Muscle of arm (tissue), 12 donors: Measurements from ENCODE around the gene MOSMO. TPM values are rescaled to one million over a fixed set of nuclear protein-coding genes. Genes with fewer than 3 reads are reported as not detected.
A peak's percentile ranks its signal among the peaks of the same experiment; 100 is the strongest.
"Not testable (repeated sequence)": the region's sequence is repeated elsewhere in the genome, so short reads cannot be mapped to it uniquely, and the experiment has no call there.

ENCODE experiments used
- DNase-seq: peaks from one replicate; pipeline ENCODE4 v3.0.0-alpha.2; 2013
- polyA plus RNA-seq, 12 donors: library from polyadenylated mRNA; unstranded; fragments of 120-200 nt; gene quantifications; one replicate each; pipeline ENCODE4 v1.2.1, GENCODE V29; 2013; ENCODE audit not compliant: insufficient read length in 12 of 12

The MOSMO gene
- polyA plus RNA-seq, 12 donors, result 10.5 to 20.3 (median 15.8) TPM; not detected in 1

DNA sequence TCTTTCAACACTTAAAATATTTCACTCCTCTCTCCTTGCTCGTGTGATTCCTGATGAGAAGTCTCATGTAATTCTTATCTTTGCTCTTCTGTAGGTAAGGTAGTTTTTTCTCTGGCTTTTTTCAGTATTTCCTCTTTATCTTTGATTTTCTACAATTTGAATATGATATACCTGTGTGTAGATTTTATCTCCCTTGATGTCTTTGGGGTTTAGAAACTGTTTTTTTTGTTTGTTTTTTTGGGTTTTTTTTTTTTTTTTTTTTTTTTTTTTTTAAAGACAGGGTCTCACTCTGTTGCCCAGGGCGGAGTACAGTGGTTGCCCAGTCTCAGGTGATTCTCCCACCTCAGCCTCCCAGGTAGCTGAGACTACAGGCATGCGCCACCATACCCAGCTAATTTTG is 26.6 kb downstream of the MOSMO start:
- DNase-seq, result no peak

DNA sequence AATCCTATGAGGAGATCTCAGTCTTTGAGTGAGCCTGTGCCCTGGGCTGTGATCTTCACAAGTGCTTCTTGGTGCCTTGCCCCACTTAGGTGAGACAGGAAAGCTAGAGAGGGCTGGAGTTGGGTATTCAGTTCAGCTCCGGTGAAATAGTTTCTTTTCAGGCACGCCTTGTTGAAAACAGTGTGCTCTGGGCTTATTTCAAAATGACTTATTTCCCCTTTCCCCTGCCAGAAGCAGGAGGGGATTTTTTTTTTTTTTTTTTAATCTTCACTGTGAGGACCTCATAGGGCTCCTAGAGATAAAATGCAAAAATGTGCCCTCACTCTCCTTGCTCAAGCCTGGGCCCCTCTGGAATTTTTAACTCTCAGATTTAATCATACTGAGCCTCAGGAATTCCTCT is 27.2 kb downstream of the MOSMO start:
- DNase-seq, result no peak

DNA sequence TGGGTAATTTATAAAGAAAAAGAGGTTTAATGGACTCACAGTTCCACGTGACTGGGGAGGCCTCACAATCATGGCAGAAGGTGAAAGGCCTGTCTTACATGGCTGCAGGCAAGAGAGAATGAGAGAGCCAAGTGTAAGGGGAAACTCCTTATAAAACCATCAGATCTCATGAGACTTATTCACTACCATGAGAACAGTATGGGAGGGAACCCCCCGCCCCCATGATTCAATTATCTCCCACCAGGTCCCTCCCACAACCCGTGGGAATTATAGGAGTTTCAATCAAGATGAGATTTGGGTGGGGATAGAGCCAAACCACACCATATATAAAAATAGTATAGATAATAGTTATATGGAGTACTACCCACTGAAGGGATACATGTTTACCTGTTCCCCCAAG is 36.0 kb downstream of the MOSMO start:
- not testable (repeated sequence) for DNase-seq

DNA sequence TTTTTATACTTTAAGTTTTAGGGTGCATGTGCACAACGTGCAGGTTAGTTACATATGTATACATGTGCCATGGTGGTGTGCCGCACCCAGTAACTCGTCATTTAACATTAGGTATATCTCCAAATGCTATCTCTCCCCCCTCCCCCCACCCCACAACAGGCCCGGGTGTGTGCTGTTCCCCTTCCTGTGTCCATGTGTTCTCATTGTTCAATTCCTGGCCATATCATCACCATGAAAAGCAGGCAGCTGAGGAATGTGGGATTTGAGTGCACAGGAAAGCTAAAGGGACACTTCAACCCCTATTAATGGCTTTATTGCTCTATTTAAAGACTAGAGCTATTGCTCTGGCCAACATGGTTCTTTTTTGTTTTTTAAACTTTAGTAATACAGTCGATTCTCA is 38.0 kb downstream of the MOSMO start:
- not testable (repeated sequence) for DNase-seq

DNA sequence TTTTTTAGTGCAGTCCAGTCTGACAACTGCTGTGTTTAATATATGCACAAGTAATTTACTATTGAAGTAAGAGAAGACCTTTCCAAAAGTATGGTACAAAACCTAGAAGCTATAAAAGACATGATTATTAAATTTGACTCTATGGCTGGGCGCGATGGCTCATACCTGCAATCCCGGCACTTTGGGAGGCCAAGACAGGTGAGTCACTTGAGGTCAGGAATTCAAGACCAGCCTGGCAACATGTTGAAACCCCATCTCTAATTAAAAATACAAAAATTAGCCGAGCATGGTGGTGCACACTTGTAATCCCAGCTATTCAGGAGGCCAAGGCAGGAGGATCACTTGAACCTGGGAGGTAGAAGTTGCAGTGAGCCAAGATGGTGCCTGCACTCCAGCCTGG is 43.1 kb downstream of the MOSMO start:
- no peak for DNase-seq

DNA sequence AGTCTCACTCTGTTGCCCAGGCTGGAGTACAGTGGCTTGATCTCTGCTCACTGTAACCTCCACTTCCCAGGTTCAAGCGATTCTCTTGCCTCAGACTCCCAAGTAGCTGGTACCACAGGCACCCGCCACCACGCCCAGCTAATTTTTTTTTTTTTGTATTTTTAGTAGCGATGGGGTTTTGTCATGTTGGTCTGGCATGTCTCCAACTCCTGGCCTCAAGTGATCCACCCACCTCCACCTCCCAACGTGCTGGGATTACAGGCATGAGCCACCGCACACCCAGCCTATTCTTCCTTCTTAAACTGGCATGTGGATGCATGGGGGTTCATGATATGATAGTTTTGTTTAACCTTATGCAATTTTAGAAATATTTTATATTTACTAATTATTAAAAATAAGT is 45.1 kb downstream of the MOSMO start:
- DNase-seq, result no peak

DNA sequence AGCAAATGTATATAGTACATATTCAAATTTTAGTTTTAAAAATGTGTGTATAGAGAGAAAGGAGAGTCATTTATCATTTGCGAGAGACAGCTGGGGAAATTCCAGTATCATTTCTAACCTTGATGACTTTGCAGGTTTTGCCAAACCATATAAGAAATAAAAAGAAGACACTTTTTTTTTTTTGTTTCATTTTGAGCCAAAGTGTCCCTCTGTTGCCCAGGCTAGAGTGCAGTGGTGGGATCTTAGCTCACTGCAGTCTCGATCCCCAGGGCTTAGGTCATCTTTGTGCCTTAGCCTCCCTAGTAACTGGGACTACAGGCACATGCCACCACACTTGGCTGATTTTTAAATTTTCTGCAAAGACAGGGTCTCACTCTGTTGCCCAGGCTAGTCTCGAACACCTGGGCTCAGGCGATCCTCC is 46.0 kb downstream of the MOSMO start:
- DNase-seq, result no peak

DNA sequence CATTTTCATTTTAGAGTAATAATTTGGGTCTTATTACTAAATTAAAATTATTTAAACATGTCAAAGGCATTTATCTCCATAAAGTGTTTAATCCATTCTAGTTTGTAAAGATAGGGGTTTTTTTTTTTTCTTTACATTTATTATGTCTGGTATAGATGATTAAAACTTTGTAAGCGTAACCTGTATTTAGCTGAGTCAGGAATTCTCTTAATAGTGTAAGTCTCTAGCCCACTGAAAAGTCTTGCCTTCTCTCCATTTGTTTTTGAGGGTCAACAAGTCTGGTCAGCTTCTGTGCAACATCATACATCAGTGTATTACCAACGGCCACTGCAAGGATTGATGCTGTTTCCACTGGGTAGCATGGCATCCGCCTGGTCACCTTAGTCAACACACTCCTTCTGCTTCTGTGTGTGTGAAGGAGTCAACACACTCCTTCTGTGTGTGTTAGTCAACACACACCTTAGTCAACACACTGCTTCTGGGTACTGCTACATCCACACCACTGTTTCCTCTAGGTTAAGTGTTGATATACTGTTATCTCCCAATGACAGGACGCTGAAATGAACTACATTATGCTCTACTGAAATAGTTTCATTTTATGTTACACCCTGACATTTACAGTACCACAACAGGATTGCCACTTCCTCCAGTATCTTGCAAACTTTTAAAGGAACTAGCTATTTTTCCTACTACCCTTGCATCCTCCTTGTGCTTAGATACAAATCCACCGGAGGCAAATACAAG is 47.1 kb downstream of the MOSMO start:
- no peak for DNase-seq

DNA sequence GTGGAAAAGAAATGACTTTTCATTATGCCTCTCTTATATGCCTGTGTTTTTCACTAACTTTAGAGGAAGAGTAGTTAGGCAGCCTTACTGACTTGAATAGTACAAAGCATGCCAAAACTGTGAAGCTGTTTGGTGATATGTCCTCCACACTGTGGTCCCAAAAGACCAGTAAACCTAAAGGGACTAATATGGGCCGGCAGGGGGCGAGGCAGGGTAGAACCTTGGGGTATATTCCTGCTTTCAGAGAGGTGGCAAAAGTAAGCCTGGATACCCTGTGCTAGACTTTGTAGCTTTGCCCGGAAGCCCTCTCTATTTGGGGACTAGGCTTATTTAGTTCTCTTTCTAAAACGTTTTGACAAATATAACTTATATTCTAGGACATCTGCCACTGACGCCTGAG is 48.0 kb downstream of the MOSMO start:
- DNase-seq, result no peak

DNA sequence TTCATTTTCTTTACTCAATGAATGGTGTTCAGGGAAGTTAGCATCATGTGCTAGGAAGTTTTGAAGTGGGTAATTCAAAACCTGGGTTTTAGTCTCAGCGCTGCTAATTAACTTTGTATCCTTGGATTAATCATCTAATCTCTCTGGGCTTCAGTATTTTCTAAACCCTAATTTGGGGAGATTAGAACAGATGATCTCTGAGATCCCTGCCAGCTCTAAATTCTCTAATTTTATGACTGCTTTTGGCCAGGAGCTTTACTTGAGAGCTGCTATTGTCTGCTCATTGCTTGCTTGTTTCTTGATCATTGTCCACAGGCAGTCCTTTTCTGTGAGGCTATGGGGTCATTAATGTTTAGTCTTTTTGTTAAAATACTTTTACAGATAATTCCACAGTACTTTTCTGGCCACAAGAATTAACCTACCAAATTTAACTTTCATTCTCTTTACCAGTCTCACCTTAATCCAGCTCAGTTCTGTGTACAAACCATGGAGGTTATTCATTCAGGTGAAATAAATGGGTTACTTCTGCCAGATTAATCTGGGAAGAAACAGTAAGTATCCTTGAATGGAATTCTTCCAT is 56.1 kb downstream of the MOSMO start:
- DNase-seq, result no peak

DNA sequence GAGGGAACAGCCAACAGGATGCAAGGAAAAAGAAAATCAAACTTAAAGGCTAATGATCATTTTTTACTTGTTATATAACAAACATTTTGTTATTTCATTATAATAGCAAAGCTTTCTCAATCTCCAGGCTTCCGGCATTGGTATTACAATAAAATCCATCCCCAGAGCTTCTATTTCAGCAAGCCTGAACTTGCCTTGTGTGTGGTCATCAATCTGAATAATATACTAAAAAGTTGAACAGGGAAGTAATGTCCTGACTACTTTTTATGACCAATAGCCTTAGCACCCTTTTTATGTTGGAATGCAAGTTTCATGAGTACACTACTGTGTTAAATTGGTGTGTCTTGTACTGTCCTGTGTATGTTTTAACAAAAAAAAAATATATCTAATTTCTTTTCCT is 57.3 kb downstream of the MOSMO start:
- DNase-seq, result no peak

DNA sequence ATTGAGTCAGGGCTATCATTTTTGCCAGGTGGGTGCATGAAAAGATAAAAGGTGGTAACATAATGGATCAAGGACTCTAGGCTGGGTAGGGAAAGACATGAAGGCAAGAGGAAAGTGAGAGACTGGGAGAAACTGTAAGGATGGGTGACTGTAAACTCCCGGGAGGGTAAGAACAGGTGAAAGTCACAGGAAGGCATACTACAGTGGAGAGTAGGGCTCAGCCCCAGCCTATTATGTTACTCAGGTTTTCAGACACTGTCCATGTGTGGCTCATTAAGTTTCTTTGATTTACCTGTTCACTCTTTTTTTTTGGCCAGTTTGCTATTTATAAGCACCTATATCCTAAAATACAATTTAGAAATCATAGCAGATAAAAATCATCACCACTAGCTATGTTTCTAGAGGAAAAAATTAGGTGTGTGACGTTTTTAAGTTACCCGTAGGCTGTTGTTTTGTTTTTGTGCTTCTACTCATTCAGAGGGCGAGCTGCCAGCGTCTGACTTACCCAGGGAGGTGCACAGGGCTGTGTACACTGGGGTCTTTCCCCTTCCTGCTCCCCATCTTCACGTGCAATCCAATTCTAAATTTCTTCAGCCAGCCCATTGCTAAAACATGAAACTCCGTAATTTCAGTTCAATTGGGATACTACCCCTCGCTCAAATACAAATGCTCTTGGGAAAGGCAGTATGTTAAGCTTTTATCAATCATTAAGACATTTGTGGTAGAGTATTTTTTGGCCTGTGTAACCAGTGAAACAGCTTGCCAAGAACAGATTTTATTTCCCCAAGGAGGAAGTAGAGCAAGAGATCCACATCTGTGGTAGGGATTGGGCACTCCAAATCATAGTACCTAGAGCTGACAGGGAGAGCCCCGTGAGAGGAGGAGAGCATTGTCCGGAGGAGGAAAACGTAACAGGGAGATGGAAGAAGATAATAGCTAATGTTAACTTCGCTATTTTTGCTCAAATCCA is 62.7 kb downstream of the MOSMO start:
- no peak for DNase-seq

DNA sequence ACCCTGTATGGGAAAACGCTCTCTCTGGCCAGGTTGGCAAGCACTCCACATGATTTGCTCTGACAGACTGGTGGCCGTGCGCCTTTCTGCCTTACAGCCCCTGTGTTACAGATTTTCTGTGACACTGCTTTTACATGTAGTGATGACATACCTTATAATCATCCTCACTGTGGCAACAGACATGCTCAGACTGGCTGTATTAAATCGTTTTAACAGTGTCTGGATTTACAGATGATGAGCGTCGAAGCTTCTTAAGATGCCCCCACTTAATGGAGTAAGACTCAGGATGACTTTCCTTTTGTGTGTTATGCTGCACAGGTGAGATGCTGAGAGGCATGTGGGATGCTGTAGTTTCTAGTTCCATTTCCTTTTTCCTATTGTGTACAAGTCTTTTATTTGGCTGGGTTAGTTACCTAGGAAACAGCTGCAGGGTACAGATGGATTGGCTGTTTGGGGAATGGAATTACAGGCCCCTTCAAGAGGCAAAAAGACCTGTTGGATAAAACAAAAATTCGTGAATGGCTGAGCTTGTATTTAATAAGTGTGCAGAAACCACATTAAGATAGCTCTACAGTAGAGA is 63.5 kb downstream of the MOSMO start:
- no peak for DNase-seq

DNA sequence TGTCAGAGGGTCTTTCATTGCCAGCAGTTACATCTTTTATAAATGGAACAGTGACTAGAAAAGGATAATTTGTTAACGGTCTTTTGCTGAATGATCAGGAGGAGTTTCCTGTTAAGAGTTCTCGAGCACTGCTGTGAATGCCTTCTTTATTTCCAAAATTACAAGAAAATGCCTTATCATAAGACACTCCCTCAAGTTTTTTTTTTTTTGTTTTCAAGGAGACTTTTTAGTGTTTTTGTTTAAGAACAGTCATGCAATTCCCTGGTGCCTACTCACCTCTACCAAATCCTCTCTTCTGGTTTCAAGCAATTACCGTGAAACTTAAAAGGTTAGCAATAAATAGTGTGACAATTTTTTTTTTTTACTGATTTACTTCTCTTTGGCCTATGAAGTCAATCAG is 65.4 kb downstream of the MOSMO start:
- no peak for DNase-seq

DNA sequence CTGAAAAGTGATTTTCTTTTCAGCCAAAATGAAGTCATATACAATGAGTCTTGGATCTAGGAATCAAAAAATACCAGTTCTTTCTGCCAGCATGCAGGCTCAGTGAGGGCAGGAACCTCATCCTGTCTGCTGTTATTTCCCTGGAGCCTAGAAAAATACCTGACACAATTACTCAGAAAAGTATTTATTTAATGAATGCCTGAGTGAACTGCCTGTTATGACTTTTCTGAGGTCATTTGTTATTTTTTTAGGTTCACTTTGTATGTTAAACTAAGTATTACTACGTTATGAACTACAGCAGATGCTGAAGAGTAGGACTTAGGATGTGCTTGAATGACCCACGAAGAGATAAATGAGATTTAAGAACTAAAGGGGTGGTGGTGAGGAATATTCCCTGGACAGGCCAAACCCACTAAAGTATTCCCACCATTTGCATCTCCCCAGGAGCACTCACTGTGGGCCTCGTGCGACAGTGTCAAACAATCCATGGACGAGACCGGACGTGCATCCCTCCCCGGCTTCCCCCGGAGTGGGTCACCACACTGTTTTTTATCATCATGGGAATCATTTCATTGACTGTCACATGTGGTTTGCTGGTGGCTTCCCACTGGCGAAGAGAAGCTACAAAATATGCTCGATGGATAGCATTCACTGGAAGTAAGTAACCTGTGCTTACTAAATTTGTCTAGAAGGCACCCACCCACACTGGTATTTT is 67.3 kb downstream of the MOSMO start:
- no peak for DNase-seq

DNA sequence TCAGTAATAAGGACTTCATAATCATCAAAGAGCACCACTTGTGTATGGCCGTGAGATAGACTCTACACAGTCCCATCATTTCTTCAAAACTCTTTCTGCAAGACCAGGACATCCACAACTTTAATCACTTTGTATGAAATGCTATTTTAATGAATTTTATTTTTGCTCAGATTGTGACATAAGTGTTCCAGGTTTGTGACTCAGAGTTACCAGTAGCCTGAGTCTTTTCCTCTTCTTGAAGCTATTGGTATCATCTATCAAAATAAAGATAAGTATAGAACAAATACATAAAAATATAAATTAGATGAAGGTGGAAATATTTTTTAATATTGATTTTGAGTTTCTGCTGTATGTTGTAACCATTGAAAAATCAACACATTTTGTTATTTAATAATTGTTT is 67.9 kb downstream of the MOSMO start:
- no peak for DNase-seq

DNA sequence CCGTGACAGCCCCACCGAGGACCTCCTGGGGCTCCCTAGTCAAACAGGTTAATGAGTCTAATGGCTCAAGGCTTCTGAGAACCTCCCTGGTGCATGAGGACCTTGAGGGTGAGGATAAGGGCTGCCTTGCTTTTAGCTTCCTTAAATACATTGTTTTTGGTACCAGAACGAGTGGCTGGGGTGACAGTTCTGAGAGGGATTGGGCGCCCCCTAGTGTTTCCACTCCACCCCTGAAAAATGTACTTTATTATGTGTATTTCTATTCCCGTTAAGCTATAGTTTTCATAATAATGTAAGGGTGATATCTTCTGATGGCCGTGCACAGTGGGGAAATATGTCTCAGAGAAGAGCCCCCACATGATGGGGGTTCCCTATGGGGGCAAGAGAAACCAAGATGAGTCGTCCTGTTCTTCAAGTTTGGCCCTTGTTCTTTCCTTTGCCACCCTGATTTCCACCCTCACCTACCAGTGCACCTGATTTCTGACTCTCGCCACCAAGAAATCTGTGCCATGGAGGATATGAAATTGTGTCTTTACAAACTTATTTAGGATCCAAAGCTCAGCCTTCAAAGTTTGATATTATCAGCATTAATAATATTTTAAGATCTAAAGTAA is 69.9 kb downstream of the MOSMO start:
- peak; percentile 52 for DNase-seq

DNA sequence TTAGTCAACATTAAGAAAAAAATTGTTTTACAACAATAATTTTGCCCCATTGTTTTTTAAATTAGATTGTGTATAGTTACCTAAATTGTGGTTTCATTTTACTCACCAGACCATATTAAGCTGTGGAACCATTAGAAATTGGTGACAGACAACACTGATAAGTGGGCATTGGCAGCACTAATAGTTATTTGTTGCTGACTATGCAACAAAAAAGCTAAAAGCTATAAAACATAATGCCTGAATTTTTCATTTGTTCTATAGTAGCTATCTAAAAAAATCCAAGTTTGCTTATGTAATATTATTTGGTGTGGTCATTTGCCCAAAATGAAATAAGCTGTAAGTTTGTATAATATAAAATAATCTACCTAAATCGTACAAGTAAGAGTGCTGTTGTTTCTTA is 70.7 kb downstream of the MOSMO start:
- no peak for DNase-seq

DNA sequence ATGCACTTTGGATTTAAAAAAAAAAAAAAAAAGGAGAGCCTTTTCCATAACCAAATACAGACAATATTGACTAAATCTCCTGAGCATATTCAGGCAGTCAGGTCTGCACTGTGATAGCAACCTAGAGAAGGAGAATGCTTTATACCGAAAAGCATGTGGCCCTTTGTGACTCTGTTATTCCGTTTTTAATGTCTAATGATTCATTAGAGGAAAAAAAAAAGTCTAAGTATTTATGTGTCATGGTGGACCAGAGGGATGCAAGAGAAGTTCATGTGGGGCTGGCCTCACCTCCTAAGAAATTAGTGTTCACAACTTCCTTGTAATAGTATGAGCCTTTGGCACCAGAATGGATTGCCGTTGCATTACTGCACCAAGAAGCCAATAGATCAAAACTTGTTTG is 73.1 kb downstream of the MOSMO start:
- DNase-seq, result no peak

DNA sequence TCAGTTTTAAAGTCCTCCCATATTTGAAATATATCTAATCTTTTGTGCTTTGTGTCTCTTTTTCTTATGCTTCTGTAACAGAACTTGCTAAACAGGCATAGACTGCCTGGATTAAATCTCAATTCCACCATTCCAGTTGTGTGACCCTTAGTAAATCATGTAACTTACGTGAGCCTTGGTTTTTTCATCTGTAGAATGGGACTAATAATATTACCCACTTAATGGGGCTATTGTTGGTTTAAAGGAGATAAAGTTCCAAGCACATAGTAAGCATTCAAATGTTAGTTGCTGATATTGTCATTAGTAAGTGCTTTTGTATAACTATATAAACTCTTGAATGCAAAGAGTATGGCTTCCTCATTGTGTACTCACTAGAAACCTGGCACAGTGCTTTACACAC is 78.5 kb downstream of the MOSMO start:
- DNase-seq, result no peak

DNA sequence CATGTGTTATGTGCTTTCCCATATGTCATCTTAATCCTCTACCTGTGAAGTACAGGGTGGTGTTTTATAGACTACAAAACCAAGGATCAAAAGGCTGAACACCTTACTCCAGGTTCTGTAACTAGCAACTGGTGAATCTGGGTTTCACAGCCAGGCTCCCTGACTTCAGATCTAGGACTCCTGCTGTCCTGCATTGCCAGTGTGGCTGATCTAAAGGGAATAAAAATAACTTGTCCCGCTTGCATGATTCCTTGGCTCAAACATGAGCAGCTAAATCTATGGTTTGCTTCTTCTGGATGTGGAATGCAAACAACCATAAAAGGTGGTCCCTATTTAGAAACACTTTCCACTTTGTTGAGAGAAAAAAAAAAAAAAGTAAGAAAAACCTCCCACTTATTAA is 80.7 kb downstream of the MOSMO start:
- no peak for DNase-seq
